Right lobe of liver (tissue), 6 donors: Measurements from ENCODE around the gene WDR44. TPM values are rescaled to one million over a fixed set of nuclear protein-coding genes. Genes with fewer than 3 reads are reported as not detected.

Source experiments
- ATAC-seq, 4 donors: fragments of 200-7000 bp; cut with Tn5 transposase; one replicate each; pipeline ENCODE4 v1.9.1; 2020; ENCODE audit warnings: mild to moderate bottlenecking in 4 of 4, moderate library complexity in 4 of 4
- DNase-seq, 3 donors: peaks; one replicate each; pipeline ENCODE4 v3.0.0-alpha.2; 2020
- H3K27ac ChIP-seq, 3 donors: fragments of 200-600 bp; one replicate each; pipeline ENCODE4 v1.8.0; 2022
- H3K27me3 ChIP-seq, 2 donors: fragments of 200-600 bp; one replicate each; pipeline ENCODE4 v1.8.0; 2022
- H3K36me3 ChIP-seq, 4 donors: fragments of 200-600 bp; sonication (generic) in 1 of 4; one replicate each; pipeline versions ENCODE4 v1.5.1 to v1.8.0; 2017 to 2022; ENCODE audit warnings: control low read depth in 1 of 4
- H3K4me1 ChIP-seq, 4 donors: fragments of 200-600 bp; sonication (generic) in 1 of 4; one replicate each; pipeline versions ENCODE4 v1.5.1 to v1.8.0; 2017 to 2022; ENCODE audit warnings: control low read depth in 1 of 4
- H3K4me3 ChIP-seq, 3 donors: fragments of 200-600 bp; one replicate each; pipeline ENCODE4 v1.8.0; 2022
- H3K9me3 ChIP-seq, 4 donors: fragments of 200-600 bp; sonication (generic) in 1 of 4; one replicate each; pipeline versions ENCODE4 v1.5.1 to v1.8.0; 2017 to 2022; ENCODE audit warnings: control low read depth in 1 of 4
- CTCF ChIP-seq, 4 donors: fragments of 200-600 bp in 3 of 4; fragments of 450-650 bp in 1 of 4; IDR thresholded peaks; one replicate each; pipeline versions ENCODE4 v1.5.1 to v1.8.0; 2016 to 2022; ENCODE audit warnings: antibody characterized with exemption in 4 of 4, mild to moderate bottlenecking in 2 of 4
- POLR2A ChIP-seq: fragments of 450-650 bp; IDR thresholded peaks from one replicate; pipeline ENCODE4 v1.6.1; 2017; ENCODE audit warnings: antibody characterized with exemption, mild to moderate bottlenecking
- WGBS: methylation state at CpG from one replicate; pipeline ENCODE4 v1.1.6; 2018; ENCODE audit warnings: low coverage, low lambda C conversion rate; ENCODE audit not compliant: insufficient coverage; ENCODE audit errors: missing lambda C conversion rate; 5-methylcytosine and 5-hydroxymethylcytosine counted together
- intact Hi-C, 2 donors: fragments of 100-400 bp; cut with DNase I; formaldehyde crosslinking; loops; one replicate each; pipeline versions ENCODE4 v1.11.2 to v1.14.1; 2022
- total RNA-seq, 6 experiments: library from RNA; depleted of rRNA in 2 of 6; stranded (reverse); fragments of >200 nt in 2 of 6; fragmentation: NEBNext Ultra II Directional in 3 of 6; extraction: Animal tissue kit (Norgen Biotek cat#: 25700) in 3 of 6; gene quantifications; one replicate each; pipeline versions ENCODE4 v1.1.0 to v1.2.4, GENCODE V29; 2016 to 2023
- donor health status: DM: no; HTN: yes; CAD: no.
- donor health status: DM: no; HTN: no; CAD: no.
- donor health status: DM: no; HTN: no; CAD: no.
- donor health status: DM: no; HTN: yes; CAD: no.
- donor health status: DM: no; HTN: yes; CAD: no.

WDR44 gene
- total RNA-seq, 6 experiments from 2014 or later, result 6.2 to 11.6 (median 8.0) TPM

GRCh38 chrX:118367338-118367737 is 21.4 kb downstream of the WDR44 start:
- no peak for ATAC-seq
- TF ChIP-seq CTCF (IDR thresholded peaks at IDR 0.05) (no peak), POLR2A (no peak)
- Histone ChIP-seq H3K36me3 (no peaks in the 10 kb centered on the region), H3K9me3 (no peaks in the 10 kb centered on the region), H3K4me3 (no peak overlapping the region), H3K27me3 (no peaks in the 10 kb centered on the region), H3K4me1 (no peaks in the 10 kb centered on the region), H3K27ac (no peak overlapping the region)
- intact Hi-C loops, result no loop called here
- no peak for DNase-seq

GRCh38 chrX:118368398-118368797 is 22.5 kb downstream of the WDR44 start:
- ATAC-seq, result peak in 3 of 4 donors; percentile 21 to 87 (median 55)
- Histone ChIP-seq H3K4me3 (no peak overlapping the region), H3K27ac (no peak overlapping the region), H3K4me1 (no peaks in the 10 kb centered on the region), H3K27me3 (no peaks in the 10 kb centered on the region), H3K9me3 (no peaks in the 10 kb centered on the region), H3K36me3 (no peaks in the 10 kb centered on the region)
- DNase-seq, result no peak
- TF ChIP-seq POLR2A (no peak), CTCF (IDR thresholded peaks at IDR 0.05) (no peak)
- intact Hi-C loops, result no loop called here
- 41% methylated on average over 1 of the region's 4 CpGs for WGBS

DNA sequence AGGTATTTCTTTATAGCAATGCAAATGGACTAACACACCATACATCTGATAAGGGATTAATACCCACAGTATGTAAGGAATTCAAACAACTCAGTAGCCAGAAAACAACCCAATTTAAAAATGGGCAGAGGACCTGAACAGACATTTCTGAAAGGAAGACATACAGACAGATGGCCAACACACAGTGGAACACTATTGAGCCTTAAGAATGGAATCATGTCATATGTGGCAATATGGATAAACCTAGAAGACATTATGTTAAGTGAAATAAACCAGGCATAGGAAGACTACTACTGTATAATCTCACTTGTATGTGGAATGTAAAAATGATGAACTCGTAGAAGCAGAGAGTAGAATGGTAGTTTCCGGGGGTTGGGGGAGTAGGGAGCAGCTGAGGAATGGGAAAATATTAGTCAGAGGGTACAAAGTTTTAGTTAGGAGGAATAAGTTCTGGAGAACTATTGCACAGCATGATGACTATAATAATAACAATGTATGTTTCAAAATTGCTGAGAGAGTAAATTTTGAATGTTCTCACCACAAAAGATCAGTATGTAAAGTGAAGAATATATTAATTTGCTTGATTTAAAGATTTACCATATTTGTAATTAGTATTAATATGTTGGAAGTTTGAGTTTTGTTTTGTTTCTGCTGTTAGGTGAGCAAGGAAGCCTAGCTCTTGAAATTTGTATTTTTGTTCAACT is 25.2 kb downstream of the WDR44 start:
- WGBS, result 53% methylated on average over 2 of the region's 2 CpGs
- Histone ChIP-seq H3K27me3 (no peaks in the 10 kb centered on the region), H3K9me3 (no peaks in the 10 kb centered on the region), H3K36me3 (no peaks in the 10 kb centered on the region), H3K4me1 (no peaks in the 10 kb centered on the region), H3K27ac (no peak overlapping the region), H3K4me3 (no peak overlapping the region)
- ATAC-seq (no peak), DNase-seq (no peak)
- TF ChIP-seq POLR2A (no peak), CTCF (IDR thresholded peaks at IDR 0.05) (no peak)
- intact Hi-C loops, result no loop called here

DNA sequence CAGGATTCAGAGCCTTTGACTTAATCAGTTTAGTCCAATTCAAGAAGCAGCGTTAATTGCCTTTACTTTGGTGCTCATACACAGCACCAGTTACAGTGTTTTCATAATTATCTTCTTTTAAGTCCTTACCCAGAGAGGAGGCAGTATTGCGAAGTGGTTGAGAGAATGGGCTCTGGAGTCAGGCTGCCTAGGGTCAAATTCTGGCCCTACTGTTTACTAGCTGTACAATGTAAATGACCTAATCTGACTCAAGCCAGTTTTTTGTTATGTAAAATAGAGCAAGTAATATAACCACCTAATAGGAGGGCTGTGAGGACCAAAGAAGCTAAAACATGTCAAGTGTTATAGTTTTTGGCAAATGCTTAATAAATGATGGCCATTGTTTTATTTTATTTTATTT is 27.6 kb downstream of the WDR44 start:
- intact Hi-C loops, result no loop called here
- Histone ChIP-seq H3K27me3 (no peaks in the 10 kb centered on the region), H3K36me3 (no peaks in the 10 kb centered on the region), H3K4me1 (no peaks in the 10 kb centered on the region), H3K27ac (no peak overlapping the region), H3K4me3 (no peak overlapping the region), H3K9me3 (no peaks in the 10 kb centered on the region)
- WGBS, result 45% methylated on average over 2 of the region's 2 CpGs
- DNase-seq, result peak in 1 of 3 donors; percentile 45
- ATAC-seq, result peak; percentile 85 to 96 (median 94)
- no peak for TF ChIP-seq POLR2A
- TF ChIP-seq CTCF (IDR thresholded peaks at IDR 0.05), result no peak
